HS-5 (cell line): ENCODE measurements around the gene BPI.
"Not testable (repeated sequence)": the region's sequence is repeated elsewhere in the genome, so short reads cannot be mapped to it uniquely, and the experiment has no call there.

Source experiments
- DNase-seq: peaks from one replicate; pipeline ENCODE4 v3.0.0-alpha.2; 2012; ENCODE audit warnings: low read depth

BPI gene

GRCh38 chr20:38278131-38278530 is 25.8 kb upstream of the BPI start:
- DNase-seq, result no peak

GRCh38 chr20:38278763-38279162 is 25.2 kb upstream of the BPI start:
- DNase-seq, result no peak

DNA sequence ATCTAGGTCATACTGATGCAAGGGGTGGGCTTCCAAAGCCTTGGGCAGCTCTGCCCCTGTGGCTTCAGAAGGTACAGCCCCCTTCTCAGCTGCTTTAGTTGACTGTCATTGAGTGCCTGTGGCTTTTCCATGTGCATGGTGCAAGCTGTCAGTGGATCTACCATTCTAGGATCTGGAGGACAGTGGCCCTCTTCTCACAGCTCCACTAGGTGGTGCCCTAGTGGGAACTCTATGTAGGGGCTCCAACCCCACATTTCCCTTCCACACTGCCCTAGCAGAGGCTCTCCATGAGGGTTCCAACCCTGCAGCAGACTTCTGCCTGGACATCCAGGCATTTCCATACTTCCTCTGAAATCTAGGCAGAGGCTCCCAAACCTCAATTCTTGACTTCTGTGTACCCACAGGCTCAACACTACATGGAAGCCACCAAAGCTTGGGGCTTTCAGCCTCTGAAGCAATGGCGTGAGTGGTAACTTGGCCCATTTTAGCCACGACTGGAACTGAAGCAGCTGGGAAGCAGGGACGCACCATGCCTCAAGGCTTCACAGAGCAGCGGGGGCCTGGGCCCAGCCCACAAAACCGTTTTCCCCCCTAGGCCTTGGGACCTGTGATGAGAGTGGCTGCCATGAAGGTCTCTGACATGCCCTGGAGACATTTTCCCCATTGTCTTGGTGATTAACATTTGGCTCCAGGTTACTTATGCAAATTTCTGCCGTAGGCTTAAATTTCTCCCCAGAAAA is 22.6 kb upstream of the BPI start:
- DNase-seq, result not testable (repeated sequence)

DNA sequence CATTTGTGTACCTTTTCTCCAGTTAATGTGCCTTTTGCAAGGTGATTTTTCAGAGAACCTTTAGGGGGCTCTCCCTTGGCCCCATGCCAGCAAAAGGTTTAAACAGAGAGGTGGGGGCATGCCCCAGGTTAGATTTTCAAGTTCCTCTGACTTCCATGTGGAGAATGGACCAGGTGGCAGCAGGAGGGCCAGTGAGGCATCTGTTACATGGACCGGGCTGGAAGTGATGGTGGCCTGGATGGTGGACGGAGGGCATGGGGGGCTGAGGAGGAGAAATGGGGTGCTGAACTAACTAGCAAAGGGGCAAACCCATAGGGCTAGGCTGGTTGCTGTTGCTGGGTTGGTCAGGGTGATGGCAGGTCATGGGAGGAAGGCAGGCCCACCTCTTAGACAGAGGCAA is 20.7 kb upstream of the BPI start:
- DNase-seq, result no peak

DNA sequence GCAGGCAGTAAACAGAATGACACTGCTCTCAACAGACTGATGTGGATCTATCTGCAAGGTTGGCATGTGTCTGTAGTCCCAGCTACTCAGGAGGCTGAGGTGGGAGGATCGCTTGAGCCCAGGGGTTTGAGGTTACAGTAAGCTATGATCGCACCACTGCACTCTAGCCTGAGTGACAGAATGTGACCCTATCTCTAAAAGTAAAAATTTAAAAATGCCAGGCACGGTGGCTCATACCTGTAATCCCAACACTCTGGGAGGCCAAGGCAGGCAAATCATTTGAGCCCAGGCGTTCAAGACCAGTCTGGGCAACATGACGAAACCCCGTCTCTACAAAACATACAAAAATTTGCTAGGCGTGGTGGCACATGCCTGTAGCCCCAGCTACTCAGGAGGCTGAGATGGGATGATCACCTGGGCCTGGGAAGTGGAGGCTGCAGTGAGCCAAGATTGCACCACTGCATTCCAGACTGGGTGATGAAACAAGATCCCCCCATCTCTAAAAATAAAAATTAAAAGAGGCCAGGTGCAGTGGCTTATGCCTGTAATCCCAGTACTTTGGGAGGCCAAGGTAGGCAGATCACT is 19.8 kb upstream of the BPI start:
- not testable (repeated sequence) for DNase-seq

- DNase-seq, result no peak
Measured at GRCh38 chr20:38284893-38285444, 19.0 kb upstream of the BPI start.

DNA sequence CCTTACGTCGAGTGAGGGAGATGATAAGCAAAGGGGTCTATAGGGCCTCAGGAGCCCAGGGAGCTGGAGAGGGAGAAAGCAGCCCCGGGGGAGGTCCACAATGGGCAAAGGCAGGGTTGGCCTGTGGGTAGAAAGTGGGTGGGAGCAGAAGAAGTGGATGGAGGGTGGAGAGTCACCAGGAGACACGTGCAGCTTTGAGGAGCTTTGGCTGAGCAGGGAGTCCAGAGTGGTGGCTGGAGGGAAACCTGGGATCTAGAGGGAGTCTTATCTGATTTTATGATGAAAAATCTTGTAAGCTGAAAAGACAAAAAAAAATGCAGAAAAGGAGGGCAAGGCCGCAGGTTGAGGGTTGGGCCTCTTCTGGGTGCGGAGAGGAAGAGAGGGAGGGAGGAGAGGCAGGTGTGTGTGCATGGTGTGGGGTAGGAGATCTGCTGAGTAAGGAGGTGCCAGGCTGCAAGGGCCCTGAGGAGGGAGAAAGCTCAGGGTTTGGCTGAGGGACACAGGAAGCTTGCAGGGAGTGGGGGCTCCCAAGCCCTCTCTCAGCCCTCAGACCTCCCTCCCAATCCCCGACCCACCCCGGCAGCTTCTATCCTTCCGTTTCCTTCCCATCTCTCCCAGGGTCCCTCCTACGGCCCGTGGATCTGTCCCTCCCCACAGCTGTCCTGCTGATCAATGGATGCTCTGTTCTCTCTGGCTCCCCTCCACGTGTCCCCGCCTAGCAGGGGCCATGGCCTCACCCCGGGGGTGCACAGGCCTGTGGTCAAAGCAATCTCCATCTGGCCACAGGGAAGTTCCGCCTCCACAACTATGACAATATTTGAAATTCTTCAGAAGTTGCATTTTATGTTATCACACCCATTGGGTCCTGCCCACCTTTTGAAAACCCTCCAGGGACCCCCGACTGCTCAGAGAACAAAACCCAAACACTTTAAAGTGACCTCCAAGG is 17.1 kb upstream of the BPI start:
- no peak for DNase-seq

- DNase-seq, result no peak
Measured at GRCh38 chr20:38290829-38291814, 12.8 kb upstream of the BPI start.

DNA sequence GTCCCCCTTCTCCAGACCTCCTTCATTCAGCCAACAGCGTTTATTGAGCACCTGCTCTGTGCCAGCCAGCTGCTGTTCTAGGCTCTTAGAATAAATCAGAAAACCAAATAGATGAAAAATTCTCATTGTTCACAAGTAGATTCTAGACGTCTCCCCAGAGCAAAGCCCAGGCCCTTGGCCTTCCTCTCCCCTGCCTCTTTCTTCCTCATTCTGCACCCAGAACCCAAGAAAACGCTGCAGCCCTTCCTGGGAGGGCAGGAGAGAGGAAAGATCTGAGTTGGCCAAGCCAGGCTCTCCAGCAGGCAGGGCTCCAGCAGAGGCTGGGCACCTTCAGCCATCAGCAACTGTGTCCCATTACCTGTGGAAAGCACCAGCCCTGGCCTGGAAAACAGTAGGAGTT is 12.0 kb upstream of the BPI start:
- DNase-seq, result no peak

- no peak for DNase-seq
Measured at GRCh38 chr20:38293491-38294065, 10.4 kb upstream of the BPI start.

GRCh38 chr20:38294076-38294591 is 9.8 kb upstream of the BPI start:
- DNase-seq, result no peak

GRCh38 chr20:38295811-38296210 is 8.1 kb upstream of the BPI start:
- DNase-seq, result no peak

DNA sequence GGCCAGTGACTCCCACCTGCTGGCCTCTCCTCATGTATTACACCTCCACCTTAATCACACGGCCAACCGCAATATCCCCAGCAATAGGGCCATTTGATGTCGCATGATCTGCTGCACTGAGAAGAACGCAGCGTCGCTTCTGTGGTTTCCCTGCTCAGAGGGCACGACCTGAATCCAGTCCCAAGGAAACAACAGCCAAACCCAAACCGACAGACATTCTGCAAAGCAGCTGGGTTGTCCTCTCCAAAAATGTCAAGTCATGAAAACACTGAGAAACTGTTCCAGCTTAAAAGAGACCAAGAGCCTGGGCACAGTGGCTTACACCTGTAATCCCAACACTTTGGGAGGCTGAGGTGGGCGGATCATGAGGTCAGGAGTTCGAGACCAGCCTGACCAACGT is 7.5 kb upstream of the BPI start:
- DNase-seq, result no peak

- no peak for DNase-seq
Measured at GRCh38 chr20:38297916-38298674, 5.9 kb upstream of the BPI start.

- no peak for DNase-seq
Measured at GRCh38 chr20:38298768-38299288, 5.1 kb upstream of the BPI start.

DNA sequence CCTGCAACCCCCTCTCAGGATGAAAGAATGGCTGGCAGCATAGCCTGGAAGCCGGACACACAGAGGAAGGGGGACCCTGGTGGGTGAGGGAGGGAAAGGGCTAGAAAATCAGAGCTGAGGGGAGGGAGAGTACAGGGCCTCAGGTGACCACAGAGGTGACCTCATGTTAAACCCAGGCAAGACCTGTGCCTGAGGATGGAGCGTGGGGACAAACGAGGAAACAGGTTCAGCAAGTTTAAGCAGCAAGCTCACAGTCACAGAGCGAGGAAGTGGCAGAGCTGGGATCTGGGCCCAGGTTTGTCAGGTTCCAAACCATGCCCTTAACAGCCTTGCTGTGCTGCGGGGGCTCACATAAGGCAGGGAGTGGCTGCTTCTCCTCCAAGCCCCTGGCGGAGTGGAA is 4.0 kb upstream of the BPI start:
- no peak for DNase-seq

GRCh38 chr20:38300438-38300837 is 3.5 kb upstream of the BPI start:
- DNase-seq, result no peak

DNA sequence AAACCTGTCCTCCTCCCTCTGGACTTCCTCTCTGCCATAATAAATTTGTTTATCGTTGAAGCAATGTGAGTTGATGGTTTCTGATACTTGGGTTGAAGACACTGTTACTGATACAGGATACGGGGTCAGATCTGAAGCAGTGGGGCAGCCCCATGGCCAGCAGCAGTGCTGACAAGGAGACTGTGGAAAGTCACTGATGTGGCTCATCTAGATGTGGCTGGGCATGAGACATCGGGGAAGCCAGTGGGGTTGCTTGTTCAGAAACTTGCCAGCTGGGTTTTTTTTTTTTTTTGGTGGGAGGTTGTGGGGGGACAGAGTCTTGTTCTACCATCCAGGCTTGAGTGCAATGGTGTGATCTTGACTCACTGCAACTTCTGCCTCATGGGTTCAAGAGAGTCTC is 2.6 kb upstream of the BPI start:
- DNase-seq, result no peak

DNA sequence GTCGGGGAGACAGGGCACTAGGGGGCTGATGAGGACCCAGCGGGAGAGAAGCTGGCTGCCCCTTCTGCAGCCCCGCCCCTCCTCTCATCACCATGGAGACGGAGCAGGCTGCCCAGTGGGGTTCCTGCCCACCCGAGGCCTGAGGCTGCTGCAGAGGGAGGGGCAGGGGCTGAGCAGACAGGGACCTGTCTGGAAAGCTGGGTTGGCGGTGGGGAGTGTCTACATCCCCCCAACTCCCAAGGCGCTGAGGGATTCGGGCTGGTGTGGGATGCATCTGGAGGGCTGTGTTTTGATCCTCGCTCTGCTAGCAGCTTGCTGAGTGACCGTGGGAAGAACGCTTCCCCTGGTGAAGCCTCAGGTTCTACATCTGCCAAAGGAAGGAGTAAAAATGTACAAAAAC is 1.2 kb upstream of the BPI start:
- DNase-seq, result no peak
